SU-DHL-6 (cell line): ENCODE measurements around the gene INPP5K.

ENCODE experiments used
- H2AFZ ChIP-seq: fragments of 200-600 bp; sonication (generic); 2 replicates; pipeline ENCODE4 v1.6.1; 2014; ENCODE audit warnings: low read depth, mild to moderate bottlenecking, moderate library complexity, mixed read lengths, antibody characterized with exemption, low read length; ENCODE audit not compliant: severe bottlenecking
- H3F3A ChIP-seq: fragments of 200-600 bp; shearing (Covaris generic); 2 replicates; pipeline ENCODE4 v1.6.0; 2016; ENCODE audit warnings: antibody characterized with exemption, mild to moderate bottlenecking; ENCODE audit not compliant: insufficient read depth
- H3K27ac ChIP-seq: fragments of 200-600 bp; sonication (generic); 2 replicates; pipeline ENCODE4 v1.5.1; 2016; ENCODE audit warnings: low read depth, mild to moderate bottlenecking, low read length, moderate library complexity, mixed read lengths
- H3K27me3 ChIP-seq: fragments of 200-600 bp; sonication (generic), shearing (Covaris generic); 2 replicates; pipeline ENCODE4 v1.6.0; 2014; ENCODE audit warnings: mild to moderate bottlenecking, low read length
- H3K36me3 ChIP-seq: fragments of 200-600 bp; sonication (generic); 2 replicates; pipeline ENCODE4 v1.6.1; 2014; ENCODE audit warnings: mild to moderate bottlenecking, low read length, mixed read lengths
- H3K4me2 ChIP-seq: fragments of 300-600, 200-600 bp; shearing (Covaris generic), sonication (generic); 2 replicates; pipeline ENCODE4 v1.6.0; 2014; ENCODE audit warnings: low read length, low read depth, mild to moderate bottlenecking; ENCODE audit not compliant: poor library complexity, severe bottlenecking
- H3K4me3 ChIP-seq: fragments of 200-600 bp; sonication (generic); 2 replicates; pipeline ENCODE4 v1.5.1; 2014; ENCODE audit warnings: antibody characterized with exemption, low read length, mild to moderate bottlenecking, mixed read lengths; ENCODE audit not compliant: insufficient read depth, poor library complexity, severe bottlenecking
- H3K79me2 ChIP-seq: fragments of 200-600 bp; sonication (generic); 2 replicates; pipeline ENCODE4 v1.6.1; 2014; ENCODE audit warnings: mild to moderate bottlenecking, low read length, moderate library complexity; ENCODE audit not compliant: insufficient read depth
- H3K9ac ChIP-seq: fragments of 200-600 bp; sonication (generic); 2 replicates; pipeline ENCODE4 v1.7.0; 2014; ENCODE audit warnings: mild to moderate bottlenecking, low read length
- H3K9me2 ChIP-seq: fragments of 200-600 bp; sonication (generic); replicated peaks from 2 replicates; pipeline ENCODE4 v1.6.1; 2014; ENCODE audit warnings: low read length; ENCODE audit not compliant: insufficient read depth
- H3K9me3 ChIP-seq: fragments of 200-600 bp; sonication (generic); 2 replicates; pipeline ENCODE4 v1.6.1; 2014; ENCODE audit warnings: low read length, mixed read lengths; ENCODE audit not compliant: insufficient read depth
- H4K20me1 ChIP-seq: fragments of 200-600 bp; sonication (generic); 2 replicates; pipeline ENCODE4 v1.6.1; 2014; ENCODE audit warnings: low read depth, mild to moderate bottlenecking, antibody characterized with exemption, low read length, moderate library complexity, mixed read lengths
- CTCF ChIP-seq: fragments of 200-600 bp; sonication (generic); IDR thresholded peaks from one replicate; pipeline ENCODE4 v1.5.1; 2017; ENCODE audit warnings: antibody characterized with exemption, mild to moderate bottlenecking, low read length, moderate library complexity; ENCODE audit not compliant: insufficient read depth, poor library complexity, severe bottlenecking
- EZH2phosphoT487 ChIP-seq: fragments of 200-600 bp; sonication (generic), shearing (Covaris generic); conservative IDR thresholded peaks from 2 replicates; pipeline ENCODE4 v1.6.1; 2018; ENCODE audit warnings: mild to moderate bottlenecking, antibody characterized with exemption, low read length, moderate library complexity, mixed read lengths

Gene INPP5K

GRCh38 chr17:1469231-1469852, 47.1 kb downstream of the INPP5K start:
- Histone ChIP-seq H3K79me2 (no peaks in the 10 kb centered on the region), H3K4me2 (no peak overlapping the region), H3F3A (no peaks in the 10 kb centered on the region)

GRCh38 chr17:1467898-1468492, 48.4 kb downstream of the INPP5K start:
- TF ChIP-seq EZH2phosphoT487: no peak
- TF ChIP-seq CTCF: no peak
- no peaks in the 10 kb centered on the region for H3K27me3 ChIP-seq
- H3K4me3 ChIP-seq: no peak overlapping the region
- H2AFZ ChIP-seq: no peak overlapping the region
- no peaks in the 10 kb centered on the region for H3F3A ChIP-seq
- H3K9me3 ChIP-seq: no peaks in the 10 kb centered on the region
- H3K4me2 ChIP-seq: no peak overlapping the region
- H3K27ac ChIP-seq: no peak overlapping the region
- no peaks in the 10 kb centered on the region for H3K36me3 ChIP-seq
- H3K9me2 ChIP-seq: no peaks in the 10 kb centered on the region
- no peaks in the 10 kb centered on the region for H4K20me1 ChIP-seq
- no peak overlapping the region for H3K9ac ChIP-seq
- no peaks in the 10 kb centered on the region for H3K79me2 ChIP-seq

More at GRCh38 chr17:1469231-1469852, 47.1 kb downstream of the INPP5K start:
- Histone ChIP-seq H3K9me3 (no peaks in the 10 kb centered on the region), H3K27ac (no peak overlapping the region), H3K9ac (no peak overlapping the region), H2AFZ (no peak overlapping the region), H3K27me3 (no peaks in the 10 kb centered on the region), H3K36me3 (no peaks in the 10 kb centered on the region), H4K20me1 (no peaks in the 10 kb centered on the region), H3K4me3 (no peak overlapping the region), H3K9me2 (no peaks in the 10 kb centered on the region)
- TF ChIP-seq EZH2phosphoT487: no peak

- Histone ChIP-seq H3K9me2 (no peaks in the 10 kb centered on the region), H3K4me2 (no peak overlapping the region), H3K9ac (no peak overlapping the region), H2AFZ (no peak overlapping the region), H3K36me3 (no peaks in the 10 kb centered on the region), H3F3A (no peaks in the 10 kb centered on the region), H3K9me3 (no peaks in the 10 kb centered on the region), H3K4me3 (no peak overlapping the region), H3K27me3 (no peaks in the 10 kb centered on the region), H3K27ac (no peak overlapping the region), H4K20me1 (no peaks in the 10 kb centered on the region), H3K79me2 (no peaks in the 10 kb centered on the region)
- TF ChIP-seq EZH2phosphoT487 (no peak), CTCF (no peak)
Observed at GRCh38 chr17:1467258-1467657, 49.2 kb downstream of the INPP5K start.

GRCh38 chr17:1464186-1464585, 52.2 kb downstream of the INPP5K start:
- H3K4me2 ChIP-seq: no peak overlapping the region
- H3K79me2 ChIP-seq: no peaks in the 10 kb centered on the region
- no peak overlapping the region for H3K4me3 ChIP-seq
- H2AFZ ChIP-seq: no peak overlapping the region
- no peak overlapping the region for H3K9ac ChIP-seq
- no peaks in the 10 kb centered on the region for H3K9me2 ChIP-seq
- H3F3A ChIP-seq: no peaks in the 10 kb centered on the region
- no peak overlapping the region for H3K27ac ChIP-seq
- TF ChIP-seq EZH2phosphoT487: no peak
- no peaks in the 10 kb centered on the region for H4K20me1 ChIP-seq
- H3K9me3 ChIP-seq: no peaks in the 10 kb centered on the region
- no peaks in the 10 kb centered on the region for H3K36me3 ChIP-seq
- no peaks in the 10 kb centered on the region for H3K27me3 ChIP-seq
